ENCODE results near the gene CCDC197.

- no peak for TF ChIP-seq CTCF (IDR thresholded peaks at IDR 0.05)
- no peak for TF ChIP-seq POLR2A (IDR thresholded peaks at IDR 0.05)
Measured at GRCh38 chr14:93994919-93995682, 2.0 kb upstream of the CCDC197 start.

Measured in testis (tissue), 2 donors.